Hepatocyte (in vitro differentiated cells): ENCODE results near the gene RNF4.

ENCODE experiments used
- CTCF ChIP-seq: fragments of 200-600 bp; sonication (generic); IDR thresholded peaks from 2 replicates; pipeline ENCODE4 v1.5.1; 2016; ENCODE audit warnings: antibody characterized with exemption, mild to moderate bottlenecking; ENCODE audit not compliant: poor library complexity
- EZH2 ChIP-seq: fragments of 200-600 bp; sonication (generic); IDR thresholded peaks from 2 replicates; pipeline ENCODE4 v1.6.1; 2016; ENCODE audit warnings: antibody characterized with exemption, mild to moderate bottlenecking, borderline replicate concordance
- EZH2phosphoT487 ChIP-seq: fragments of 200-600 bp; sonication (generic); IDR thresholded peaks from one replicate; pipeline ENCODE4 v1.6.1; 2018; ENCODE audit warnings: antibody characterized with exemption, mild to moderate bottlenecking, low read depth, moderate library complexity; ENCODE audit not compliant: unreplicated experiment, severe bottlenecking

DNA sequence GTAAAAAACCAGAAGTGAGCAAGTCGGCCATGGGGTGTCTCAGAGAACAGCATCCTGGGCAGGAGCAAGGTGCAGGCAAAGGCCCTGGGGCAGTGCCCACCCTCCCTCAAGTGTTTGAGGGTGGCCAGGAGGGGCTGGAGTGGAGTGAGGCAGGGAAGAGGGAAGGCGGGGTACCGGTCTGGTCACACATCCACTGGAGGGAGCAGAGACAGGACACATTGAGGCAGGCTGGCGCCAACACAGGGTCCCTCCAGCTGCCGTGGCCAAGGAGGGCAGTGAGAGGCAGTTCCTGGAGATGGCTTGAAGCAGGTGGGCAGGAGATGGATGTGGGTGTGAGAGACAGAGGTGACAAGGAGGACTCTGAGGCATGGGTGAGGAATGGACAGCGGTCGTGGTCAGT, 20.3 kb upstream of the RNF4 start:
- TF ChIP-seq CTCF, result no peak
- no peak for TF ChIP-seq EZH2
- no peak for TF ChIP-seq EZH2phosphoT487
